ENCODE data around the gene CD1E. TPM values are rescaled to one million over a fixed set of nuclear protein-coding genes. Genes with fewer than 3 reads are reported as not detected.
"Not testable (repeated sequence)": the region's sequence is repeated elsewhere in the genome, so short reads cannot be mapped to it uniquely, and the experiment has no call there.

Gene CD1E
- polyA plus RNA-seq (ENCODE audit: insufficient read length in 4 of 4): 1 to 10 TPM in 1 of 4 donors, under 1 TPM in 1, not detected in 2; 0.21 to 1.8 TPM

GRCh38 chr1:158353303-158354075, at the start of gene CD1E:
CD1E (plus strand) TSS chr1:158353894; CDS start chr1:158353989, 95 bp downstream.
- no peak for DNase-seq (ENCODE audit: low read depth in 4 of 4, low spot score in 3 of 4)

GRCh38 chr1:158310623-158311022, 43.1 kb upstream of the CD1E start:
- no peak for DNase-seq (ENCODE audit: low read depth in 4 of 4, low spot score in 3 of 4)

GRCh38 chr1:158311066-158311465, 42.6 kb upstream of the CD1E start:
- DNase-seq (ENCODE audit: low read depth in 4 of 4, low spot score in 3 of 4): no peak

GRCh38 chr1:158323866-158324265, 29.8 kb upstream of the CD1E start:
- DNase-seq (ENCODE audit: low read depth in 4 of 4, low spot score in 3 of 4): no peak

- DNase-seq (ENCODE audit: low read depth in 4 of 4, low spot score in 3 of 4): no peak
Observed at GRCh38 chr1:158324395-158324794, 29.3 kb upstream of the CD1E start.

- DNase-seq (ENCODE audit: low read depth in 4 of 4, low spot score in 3 of 4): no peak
Observed at GRCh38 chr1:158327481-158327880, 26.2 kb upstream of the CD1E start.

GRCh38 chr1:158328426-158328825, 25.3 kb upstream of the CD1E start:
- DNase-seq (ENCODE audit: low read depth in 4 of 4, low spot score in 3 of 4): no peak

- DNase-seq (ENCODE audit: low read depth in 4 of 4, low spot score in 3 of 4): no peak
Observed at GRCh38 chr1:158329300-158329699, 24.4 kb upstream of the CD1E start.

- no peak for DNase-seq (ENCODE audit: low read depth in 4 of 4, low spot score in 3 of 4)
Observed at GRCh38 chr1:158329733-158330132, 24.0 kb upstream of the CD1E start.

GRCh38 chr1:158330391-158331105, 23.1 kb upstream of the CD1E start:
- DNase-seq (ENCODE audit: low read depth in 4 of 4, low spot score in 3 of 4): no peak

GRCh38 chr1:158331106-158331425, 22.6 kb upstream of the CD1E start:
- DNase-seq (ENCODE audit: low read depth in 4 of 4, low spot score in 3 of 4): no peak

- DNase-seq (ENCODE audit: low read depth in 4 of 4, low spot score in 3 of 4): no peak
Observed at GRCh38 chr1:158331481-158332150, 22.1 kb upstream of the CD1E start, which contains the start of gene CD1B. CD1B (minus strand) TSS chr1:158331531; CDS start chr1:158331423, 108 bp downstream.

GRCh38 chr1:158333405-158334155, 20.1 kb upstream of the CD1E start:
- DNase-seq (ENCODE audit: low read depth in 4 of 4, low spot score in 3 of 4): no peak

GRCh38 chr1:158334526-158335212, 19.0 kb upstream of the CD1E start:
- no peak for DNase-seq (ENCODE audit: low read depth in 4 of 4, low spot score in 3 of 4)

GRCh38 chr1:158335213-158335532, 18.5 kb upstream of the CD1E start:
- DNase-seq (ENCODE audit: low read depth in 4 of 4, low spot score in 3 of 4): no peak

- DNase-seq (ENCODE audit: low read depth in 4 of 4, low spot score in 3 of 4): not testable (repeated sequence)
Observed at GRCh38 chr1:158336413-158336812, 17.3 kb upstream of the CD1E start.

GRCh38 chr1:158348946-158349345, 4.7 kb upstream of the CD1E start:
- DNase-seq (ENCODE audit: low read depth in 4 of 4, low spot score in 3 of 4): not testable (repeated sequence)

- DNase-seq (ENCODE audit: low read depth in 4 of 4, low spot score in 3 of 4): no peak
Observed at GRCh38 chr1:158354255-158354654, 561 bp downstream of the CD1E start.

- DNase-seq (ENCODE audit: low read depth in 4 of 4, low spot score in 3 of 4): no peak
Observed at GRCh38 chr1:158355773-158356285, 2.1 kb downstream of the CD1E start.

GRCh38 chr1:158356616-158357015, 2.9 kb downstream of the CD1E start:
- DNase-seq (ENCODE audit: low read depth in 4 of 4, low spot score in 3 of 4): no peak

Data from right renal pelvis (tissue), 4 donors.